GM23338 (cell line): Measurements from ENCODE around the gene ZNF724.

Experiments used
- CREB1 ChIP-seq: fragments of 250-450 bp; sonication (Bioruptor Pico); IDR thresholded peaks from 2 replicates; pipeline ENCODE4 v1.5.0; 2020; ENCODE audit warnings: low read depth, mild to moderate bottlenecking, moderate library complexity
- EZH2 ChIP-seq: fragments of 200-600 bp; sonication (generic); IDR thresholded peaks from one replicate; pipeline ENCODE4 v1.8.0; 2017; ENCODE audit warnings: antibody characterized with exemption, mild to moderate bottlenecking, low read depth; ENCODE audit not compliant: unreplicated experiment
- EZH2phosphoT487 ChIP-seq: fragments of 200-600 bp; sonication (generic); IDR thresholded peaks from one replicate; pipeline ENCODE4 v1.8.1; 2018; ENCODE audit warnings: antibody characterized with exemption; ENCODE audit not compliant: unreplicated experiment
- JUNB ChIP-seq: IDR thresholded peaks from one replicate; pipeline ENCODE4 v1.6.1; 2016; ENCODE audit warnings: antibody characterized with exemption; ENCODE audit not compliant: unreplicated experiment
- NANOG ChIP-seq: IDR thresholded peaks from 2 replicates; pipeline ENCODE4 v1.6.1; 2016; ENCODE audit warnings: antibody characterized with exemption, borderline replicate concordance
- POLR2AphosphoS5 ChIP-seq: IDR thresholded peaks from 2 replicates; pipeline ENCODE4 v1.6.1; 2016; ENCODE audit warnings: antibody characterized with exemption, low read depth
- REST ChIP-seq: IDR thresholded peaks from one replicate; pipeline ENCODE4 v1.6.1; 2018; ENCODE audit warnings: antibody characterized with exemption; ENCODE audit not compliant: unreplicated experiment
- ZNF114 ChIP-seq: fragments of 250-450 bp; sonication (Bioruptor Pico); IDR thresholded peaks from 2 replicates; pipeline ENCODE4 v1.5.0; 2020; ENCODE audit warnings: mild to moderate bottlenecking, moderate library complexity
- TF ChIP-seq, protein P1 (sequence below), 2 experiments: fragments of 200-600 bp in 1 of 2; sonication (generic) in 1 of 2; conservative IDR thresholded peaks; 2 replicates each; pipeline versions ENCODE4 v1.5.1 to v1.6.1; 2016 to 2017; ENCODE audit warnings: antibody characterized with exemption in 2 of 2, low read depth in 2 of 2, mild to moderate bottlenecking in 2 of 2, moderate library complexity in 1 of 2

DNA sequence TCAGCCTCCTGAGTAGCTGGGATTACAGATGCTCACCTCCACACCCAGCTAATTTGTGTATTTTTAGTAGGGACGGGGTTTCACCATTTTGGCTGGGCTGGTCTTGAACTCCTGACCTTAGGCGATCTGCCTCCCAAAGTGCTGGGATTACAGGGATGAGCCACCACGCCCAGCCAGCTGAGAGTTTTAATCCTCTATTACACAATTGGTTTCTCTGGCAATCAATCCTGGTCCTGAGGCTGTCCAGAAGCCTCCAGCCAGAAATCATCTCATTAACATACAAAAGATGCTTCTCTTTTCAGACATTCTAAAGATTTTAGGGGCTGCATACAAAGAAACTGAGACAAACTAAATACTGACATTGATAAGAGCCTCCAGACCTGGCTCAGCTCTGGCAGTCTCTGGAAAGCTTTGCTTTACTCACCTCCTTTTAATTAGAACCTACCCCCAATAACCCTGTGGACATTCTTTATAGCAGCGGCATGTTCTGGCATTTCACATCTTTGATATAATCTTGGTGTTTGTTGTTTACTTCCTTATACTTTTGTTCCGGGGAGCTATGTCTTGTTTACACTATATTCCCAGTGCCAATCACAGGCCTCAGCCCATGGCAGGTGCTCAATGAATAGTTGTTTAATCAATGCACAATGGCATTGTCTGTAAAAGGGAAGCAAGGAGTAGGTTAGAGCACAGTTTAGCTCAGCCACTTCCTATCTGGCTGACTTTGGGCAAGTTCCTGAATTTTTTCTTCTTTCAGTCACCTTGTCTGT lies 4.1 kb upstream of the ZNF724 start:
- TF ChIP-seq, protein P1, sequence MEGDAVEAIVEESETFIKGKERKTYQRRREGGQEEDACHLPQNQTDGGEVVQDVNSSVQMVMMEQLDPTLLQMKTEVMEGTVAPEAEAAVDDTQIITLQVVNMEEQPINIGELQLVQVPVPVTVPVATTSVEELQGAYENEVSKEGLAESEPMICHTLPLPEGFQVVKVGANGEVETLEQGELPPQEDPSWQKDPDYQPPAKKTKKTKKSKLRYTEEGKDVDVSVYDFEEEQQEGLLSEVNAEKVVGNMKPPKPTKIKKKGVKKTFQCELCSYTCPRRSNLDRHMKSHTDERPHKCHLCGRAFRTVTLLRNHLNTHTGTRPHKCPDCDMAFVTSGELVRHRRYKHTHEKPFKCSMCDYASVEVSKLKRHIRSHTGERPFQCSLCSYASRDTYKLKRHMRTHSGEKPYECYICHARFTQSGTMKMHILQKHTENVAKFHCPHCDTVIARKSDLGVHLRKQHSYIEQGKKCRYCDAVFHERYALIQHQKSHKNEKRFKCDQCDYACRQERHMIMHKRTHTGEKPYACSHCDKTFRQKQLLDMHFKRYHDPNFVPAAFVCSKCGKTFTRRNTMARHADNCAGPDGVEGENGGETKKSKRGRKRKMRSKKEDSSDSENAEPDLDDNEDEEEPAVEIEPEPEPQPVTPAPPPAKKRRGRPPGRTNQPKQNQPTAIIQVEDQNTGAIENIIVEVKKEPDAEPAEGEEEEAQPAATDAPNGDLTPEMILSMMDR (conservative IDR thresholded peaks at IDR 0.05; ENCODE audit: low read depth in 2 of 2): no peak
- no peak for TF ChIP-seq CREB1
- no peak for TF ChIP-seq POLR2AphosphoS5
- no peak for TF ChIP-seq EZH2phosphoT487
- TF ChIP-seq REST: no peak
- no peak for TF ChIP-seq EZH2
- TF ChIP-seq ZNF114 (CRISPR knock-in tag): no peak
- TF ChIP-seq JUNB: no peak
- no peak for TF ChIP-seq NANOG
